ENCODE measurements around the gene ZMYND15. TPM values are rescaled to one million over a fixed set of nuclear protein-coding genes. Genes with fewer than 3 reads are reported as not detected.

ZMYND15 gene
- total and polyA plus RNA-seq, 2 of the 13 experiments (the other 11 are each of a cell fraction or from before 2014, with no cell fraction given): 0.24 to 2.7 TPM

DNA sequence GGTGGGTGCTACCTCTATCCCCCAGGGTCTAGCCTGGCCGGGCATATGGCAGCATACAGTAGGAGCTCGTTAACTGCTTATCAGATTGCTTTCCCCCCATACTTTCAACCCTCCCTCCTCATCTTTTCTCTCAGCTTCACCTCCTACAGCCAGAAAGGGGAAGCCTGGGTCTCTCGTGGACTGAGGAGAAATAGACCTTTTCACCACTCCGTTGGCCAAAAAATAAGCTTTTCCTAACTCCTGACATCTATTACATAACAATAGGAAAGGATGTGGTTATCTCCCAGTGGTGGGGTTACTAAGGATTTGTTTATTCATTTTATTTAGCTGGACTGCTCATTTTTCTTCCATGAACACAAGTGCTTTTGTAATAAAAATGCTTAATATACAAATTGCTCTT lies 9.1 kb downstream of the ZMYND15 start:
- H3K4me1 ChIP-seq (ENCODE audit: insufficient read depth, low read length): peaks cover 67% of the 10 kb centered on the region
- H3K36me3 ChIP-seq (replicated peaks in 1 of 2; ENCODE audit: control insufficient read depth in 1 of 2, insufficient read depth in 2 of 2, low read length in 2 of 2): no peaks in the 10 kb centered on the region
- POLR2A ChIA-PET: interaction anchor here (1.1 to 2.3 kb wide), 2 partner anchors 23 to 42 kb away, joined by 4 to 9 read pairs; partner anchors contain the start of gene TM4SF5
- no peak overlapping the region for H3K27ac ChIP-seq (ENCODE audit: extremely low read length, insufficient read depth, low read length)
- CTCF ChIA-PET (ENCODE audit: low intra/inter-chr PET ratio, low total read pairs): no interaction called here
- H4K20me1 ChIP-seq (ENCODE audit: insufficient read depth, low read length): no peaks in the 10 kb centered on the region
- no peak for DNase-seq (ENCODE audit: low spot score)
- H3K9ac ChIP-seq (ENCODE audit: insufficient read depth, low read depth, low read length): no peak overlapping the region
- H3K9me3 ChIP-seq (ENCODE audit: low read length): no peaks in the 10 kb centered on the region
- no peak overlapping the region for H3K4me2 ChIP-seq (ENCODE audit: low read depth, low read length)
- no peaks in the 10 kb centered on the region for H3K79me2 ChIP-seq (ENCODE audit: insufficient read depth, low read length)
- no peak for TF ChIP-seq JDP2 (CRISPR knock-in tag; IDR thresholded peaks at IDR 0.05; ENCODE audit: borderline replicate concordance)
- no peak for FAIRE-seq
- ATAC-seq: no peak
- no TSS peak for BruUV-seq (replicated peaks)
- WGBS (ENCODE audit: low lambda C conversion rate): 39% methylated on average over 4 of the region's 4 CpGs
- intact Hi-C loops (cut with micrococcal nuclease; ENCODE audit: unreplicated experiment) (no loop called here), in situ Hi-C loops (cut with HindIII; ENCODE audit: extremely low pct_ligation_motif_present, low pct_unique_long_range_greater_than_20kb) (no loop called here)
- H2AFZ ChIP-seq (ENCODE audit: low read length): no peak overlapping the region
- H3K27me3 ChIP-seq (ENCODE audit: control insufficient read depth in 1 of 2, insufficient read depth in 2 of 2, low read length in 2 of 2): no peaks in the 10 kb centered on the region
- H3K4me3 ChIP-seq (replicated peaks in 1 of 3; ENCODE audit: insufficient read depth in 1 of 3, low read depth in 2 of 3, low read length in 3 of 3): no peak overlapping the region

DNA sequence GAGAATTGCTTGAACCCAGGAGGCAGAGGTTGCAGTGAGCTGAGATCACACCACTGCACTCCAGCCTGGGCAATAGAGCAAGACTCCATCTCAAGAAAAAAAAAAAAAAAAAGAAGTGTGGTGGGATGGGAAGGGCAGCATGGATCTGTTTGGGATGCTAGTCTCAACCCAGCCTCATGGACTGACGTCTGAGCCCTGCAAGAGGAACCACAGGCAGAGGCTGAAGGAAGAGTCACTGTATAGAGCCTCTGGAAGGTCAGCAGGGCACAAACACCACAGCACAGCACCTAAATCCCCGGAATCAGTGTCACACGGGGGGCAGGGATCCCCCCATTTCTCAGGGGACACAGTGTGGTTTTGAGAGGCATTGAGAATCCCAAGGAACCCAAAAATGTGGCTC lies 11.0 kb downstream of the ZMYND15 start:
- WGBS (ENCODE audit: low lambda C conversion rate): 7% methylated on average over 1 of the region's 3 CpGs

More for the DNA sequence above, 11.0 kb downstream of the ZMYND15 start:
- Histone ChIP-seq H3K27ac (ENCODE audit: extremely low read length, insufficient read depth, low read length) (no peak overlapping the region), H3K4me3 (replicated peaks in 1 of 3; ENCODE audit: insufficient read depth in 1 of 3, low read depth in 2 of 3, low read length in 3 of 3) (peak overlapping the region in 1 of 3 experiments; percentile 24; a peak in 2 of 6 replicates), H2AFZ (ENCODE audit: low read length) (no peak overlapping the region), H3K36me3 (replicated peaks in 1 of 2; ENCODE audit: control insufficient read depth in 1 of 2, insufficient read depth in 2 of 2, low read length in 2 of 2) (no peaks in the 10 kb centered on the region), H4K20me1 (ENCODE audit: insufficient read depth, low read length) (no peaks in the 10 kb centered on the region), H3K9ac (ENCODE audit: insufficient read depth, low read depth, low read length) (peak overlapping the region; percentile 31; the same call in 1 of the 2 replicates), H3K4me1 (ENCODE audit: insufficient read depth, low read length) (peaks cover 54% of the 10 kb centered on the region), H3K4me2 (ENCODE audit: low read depth, low read length) (peak overlapping the region; percentile 62), H3K9me3 (ENCODE audit: low read length) (no peaks in the 10 kb centered on the region), H3K79me2 (ENCODE audit: insufficient read depth, low read length) (no peaks in the 10 kb centered on the region), H3K27me3 (ENCODE audit: control insufficient read depth in 1 of 2, insufficient read depth in 2 of 2, low read length in 2 of 2) (no peaks in the 10 kb centered on the region)
- TF ChIP-seq ZNF276 (CRISPR knock-in tag; IDR thresholded peaks at IDR 0.05; ENCODE audit: low read depth) (no peak), ZNF121 (CRISPR knock-in tag; IDR thresholded peaks at IDR 0.05) (peak; percentile 77; the same call in 1 of the 2 replicates)
- DNase-seq (ENCODE audit: low spot score) (no peak), ATAC-seq (0 out of 3 replicates have a peak, but pooled peaks have one; percentile 30), FAIRE-seq (no peak)
- intact Hi-C loops (cut with micrococcal nuclease; ENCODE audit: unreplicated experiment) (no loop called here), in situ Hi-C loops (cut with HindIII; ENCODE audit: extremely low pct_ligation_motif_present, low pct_unique_long_range_greater_than_20kb) (no loop called here)
- ChIA-PET CTCF (ENCODE audit: low intra/inter-chr PET ratio, low total read pairs) (no interaction called here), POLR2A (no interaction called here)
- BruUV-seq (replicated peaks): no TSS peak
